Endothelial cell of umbilical vein (primary cell): Measurements from ENCODE around the gene HDLBP. TPM values are rescaled to one million over a fixed set of nuclear protein-coding genes. Genes with fewer than 3 reads are reported as not detected.

Experiments used
- BruUV-seq: library from RNA; stranded (reverse); fragments of 400-500 nt; replicated peaks from 2 replicates; lab custom pipeline; 2021; lab: Mats Ljungman, UMichigan
- CTCF ChIA-PET: fragments of 300-600, 350-600 bp; sonication (Branson Sonifier 250); formaldehyde crosslinking; loops from one replicate; lab custom pipeline; 2021; ENCODE audit warnings: antibody characterized with exemption, inconsistent platforms; lab: Charles Lee
- POLR2A ChIA-PET: fragments of 300-600, 350-600 bp; sonication (Branson Sonifier 250); formaldehyde crosslinking; loops from one replicate; lab custom pipeline; 2021; ENCODE audit warnings: antibody characterized with exemption, inconsistent platforms; lab: Charles Lee
- DNase-seq: peaks from one replicate; pipeline ENCODE4 v3.0.0-alpha.2; 2011; ENCODE audit warnings: low read depth, low spot score
- FAIRE-seq: peaks from 2 replicates; lab custom pipeline; 2011; peaks lifted over from hg19 to GRCh38; lab: Jason Lieb, UNC
- H2AFZ ChIP-seq: 2 replicates; pipeline ENCODE4 v1.6.0; 2012; ENCODE audit warnings: low read depth, low read length, control low read depth, inconsistent platforms
- H3K27ac ChIP-seq: 2 replicates; pipeline ENCODE4 v1.5.1; 2011; ENCODE audit warnings: low read depth, mild to moderate bottlenecking, control low read depth, low read length, moderate library complexity; ENCODE audit not compliant: insufficient read depth
- H3K27me3 ChIP-seq, 2 experiments: 2 replicates each; pipeline versions ENCODE4 v1.6.0 to v1.6.1; 2011; ENCODE audit warnings: low read length in 2 of 2, mixed read lengths in 1 of 2; ENCODE audit not compliant: control insufficient read depth in 2 of 2, insufficient read depth in 2 of 2
- H3K36me3 ChIP-seq, 2 experiments: 2 replicates in 1 of 2; 3 replicates in 1 of 2; pipeline ENCODE4 v1.5.1; 2011; ENCODE audit warnings: low read length in 2 of 2, mild to moderate bottlenecking in 1 of 2, moderate library complexity in 1 of 2; ENCODE audit not compliant: control insufficient read depth in 2 of 2, insufficient read depth in 2 of 2; ENCODE audit errors: extremely low read depth in 1 of 2
- H3K4me1 ChIP-seq: 3 replicates; pipeline ENCODE4 v1.5.1; 2011; ENCODE audit warnings: mild to moderate bottlenecking, low read length; ENCODE audit not compliant: control insufficient read depth, insufficient read depth; ENCODE audit errors: extremely low read depth
- H3K4me2 ChIP-seq: 2 replicates; pipeline ENCODE4 v1.6.1; 2011; ENCODE audit warnings: low read length, control low read depth, mixed read lengths; ENCODE audit not compliant: insufficient read depth
- H3K4me3 ChIP-seq, 3 experiments: fragments of 200-600 bp in 1 of 3; sonication (generic), shearing (Covaris generic) in 1 of 3; replicated peaks in 1 of 3; 2 replicates each; pipeline ENCODE4 v1.5.1; 2011 to 2016; ENCODE audit warnings: control low read depth in 3 of 3, low read length in 3 of 3, mild to moderate bottlenecking in 2 of 3, inconsistent platforms in 1 of 3, low read depth in 1 of 3, moderate library complexity in 1 of 3; ENCODE audit not compliant: insufficient read depth in 1 of 3
- H3K79me2 ChIP-seq: 2 replicates; pipeline ENCODE4 v1.6.0; 2012; ENCODE audit warnings: low read length, inconsistent platforms; ENCODE audit not compliant: control insufficient read depth, insufficient read depth
- H3K9ac ChIP-seq: replicated peaks from 2 replicates; pipeline ENCODE3; 2011; ENCODE audit warnings: low read length, control low read depth; ENCODE audit not compliant: insufficient read depth; ENCODE audit errors: extremely low read depth
- H3K9me1 ChIP-seq: replicated peaks from 3 replicates; pipeline ENCODE4 v1.6.0; 2011; ENCODE audit warnings: mild to moderate bottlenecking, low read length; ENCODE audit not compliant: control insufficient read depth, insufficient read depth; ENCODE audit errors: extremely low read depth
- H3K9me3 ChIP-seq: replicated peaks from 2 replicates; pipeline ENCODE4 v1.5.1; 2012; ENCODE audit warnings: low read length, inconsistent platforms; ENCODE audit not compliant: control insufficient read depth, insufficient read depth
- H4K20me1 ChIP-seq: replicated peaks from 2 replicates; pipeline ENCODE3; 2011; ENCODE audit warnings: mild to moderate bottlenecking, low read length; ENCODE audit not compliant: control insufficient read depth, insufficient read depth; ENCODE audit errors: extremely low read depth
- CTCF ChIP-seq, 2 donors: IDR thresholded peaks; 1 replicate in 1 of 2; 2 replicates in 1 of 2; pipeline ENCODE4 v1.5.1; 2011; ENCODE audit warnings: low read length in 2 of 2, mild to moderate bottlenecking in 2 of 2, moderate library complexity in 2 of 2, control low read depth in 1 of 2, inconsistent platforms in 1 of 2, low read depth in 1 of 2; ENCODE audit not compliant: insufficient read depth in 1 of 2; ENCODE audit errors: extremely low read depth in 1 of 2
- EZH2 ChIP-seq: IDR thresholded peaks from 2 replicates; pipeline ENCODE4 v1.6.1; 2012; ENCODE audit warnings: borderline replicate concordance, low read depth, mild to moderate bottlenecking, moderate library complexity, low read length, inconsistent platforms; ENCODE audit not compliant: severe bottlenecking
- FOS ChIP-seq: IDR thresholded peaks from 2 replicates; pipeline ENCODE4 v1.6.1; 2011; ENCODE audit warnings: mild to moderate bottlenecking, low read length, moderate library complexity, borderline replicate concordance; ENCODE audit not compliant: insufficient read depth
- GATA2 ChIP-seq: IDR thresholded peaks from 2 replicates; pipeline ENCODE4 v1.7.0; 2011; ENCODE audit warnings: low read depth, mild to moderate bottlenecking, moderate library complexity, mixed read lengths, low read length; ENCODE audit not compliant: insufficient read length, insufficient read depth
- JUN ChIP-seq: IDR thresholded peaks from 2 replicates; pipeline ENCODE4 v1.6.1; 2011; ENCODE audit warnings: borderline replicate concordance, low read depth; ENCODE audit not compliant: insufficient read length, insufficient read depth
- MAX ChIP-seq: IDR thresholded peaks from 2 replicates; pipeline ENCODE4 v1.6.1; 2011; ENCODE audit not compliant: insufficient read depth, insufficient read length
- MYC ChIP-seq: IDR thresholded peaks from one replicate; pipeline ENCODE4 v1.6.1; 2011; ENCODE audit warnings: mild to moderate bottlenecking, low read depth, low read length
- POLR2A ChIP-seq: IDR thresholded peaks from 2 replicates; pipeline ENCODE4 v1.6.1; 2012; ENCODE audit warnings: low read depth, mild to moderate bottlenecking, control low read depth, low read length
- POLR2AphosphoS5 ChIP-seq: IDR thresholded peaks from 2 replicates; pipeline ENCODE4 v1.6.1; 2012; ENCODE audit warnings: low read depth, mild to moderate bottlenecking, control low read depth, low read length, moderate library complexity; ENCODE audit not compliant: insufficient read depth
- dilution Hi-C: fragments of 300-500 bp; cut with MboI; formaldehyde crosslinking; loops from one replicate; pipeline ENCODE4 v1.15.0; 2019; ENCODE audit warnings: low sequenced_read_pairs; ENCODE audit not compliant: extremely low pct_ligation_motif_present
- intact Hi-C: fragments of 100-400 bp; cut with micrococcal nuclease; formaldehyde crosslinking; loops from one replicate; pipeline ENCODE4 v1.10.0; 2022
- polyA plus RNA-seq, 4 experiments: library from polyadenylated mRNA; depleted of rRNA in 3 of 4; stranded (reverse) in 3 of 4; unstranded in 1 of 4; fragments of >200 nt; gene quantifications; 2 replicates each; pipeline versions ENCODE4 v1.2.1 to v1.2.3, GENCODE V29; 2011 to 2012; ENCODE audit warnings: missing spikeins in 1 of 4
- total RNA-seq: library from RNA; stranded (reverse); gene quantifications from 2 replicates; pipeline ENCODE4 v1.2.3, GENCODE V29; 2021

The HDLBP gene
- total and polyA plus RNA-seq, 2 donors (not counting 3 experiments of a cell fraction or from before 2014, with no cell fraction given), result 379 to 569 TPM

- CTCF ChIA-PET, result no interaction called here
- no peaks in the 10 kb centered on the region for H3K9me3 ChIP-seq
- H3K9ac ChIP-seq, result no peak overlapping the region
- no TSS peak for BruUV-seq
- H4K20me1 ChIP-seq, result no peaks in the 10 kb centered on the region
- DNase-seq (no peak), FAIRE-seq (no peak)
- no peak overlapping the region for H3K4me2 ChIP-seq
- H3K9me1 ChIP-seq, result no peaks in the 10 kb centered on the region
- peaks cover 0 to 5% of the 10 kb centered on the region in 2 experiments for H3K36me3 ChIP-seq
- H2AFZ ChIP-seq, result no peak overlapping the region
- intact Hi-C loops (no loop called here), dilution Hi-C loops (no loop called here)
- POLR2A ChIA-PET, result no interaction called here
- TF ChIP-seq JUN, result no peak
- no peak for TF ChIP-seq CTCF (IDR thresholded peaks at IDR 0.05; ENCODE audit: extremely low read depth in 1 of 2, insufficient read depth in 1 of 2, low read depth in 1 of 2, low read length in 2 of 2)
- TF ChIP-seq MAX, result no peak
- no peak for TF ChIP-seq MYC
- TF ChIP-seq POLR2A, result no peak
- TF ChIP-seq GATA2, result no peak
- TF ChIP-seq FOS, result no peak
- TF ChIP-seq EZH2, result no peak
- TF ChIP-seq POLR2AphosphoS5, result no peak
- H3K4me1 ChIP-seq, result no peaks in the 10 kb centered on the region
- H3K27me3 ChIP-seq, result no peaks in the 10 kb centered on the region
- H3K4me3 ChIP-seq, result no peak overlapping the region
- no peak overlapping the region for H3K27ac ChIP-seq
- no peaks in the 10 kb centered on the region for H3K79me2 ChIP-seq
Observed at GRCh38 chr2:241187101-241187917, 128.2 kb downstream of the HDLBP start.
